ENCODE data around the gene P3H4. TPM values are rescaled to one million over a fixed set of nuclear protein-coding genes. Genes with fewer than 3 reads are reported as not detected.
"Not testable (repeated sequence)": the region's sequence is repeated elsewhere in the genome, so short reads cannot be mapped to it uniquely, and the experiment has no call there.

The P3H4 gene
- total RNA-seq, 2 experiments from 2014 or later = 1.2 to 2.4 TPM

DNA sequence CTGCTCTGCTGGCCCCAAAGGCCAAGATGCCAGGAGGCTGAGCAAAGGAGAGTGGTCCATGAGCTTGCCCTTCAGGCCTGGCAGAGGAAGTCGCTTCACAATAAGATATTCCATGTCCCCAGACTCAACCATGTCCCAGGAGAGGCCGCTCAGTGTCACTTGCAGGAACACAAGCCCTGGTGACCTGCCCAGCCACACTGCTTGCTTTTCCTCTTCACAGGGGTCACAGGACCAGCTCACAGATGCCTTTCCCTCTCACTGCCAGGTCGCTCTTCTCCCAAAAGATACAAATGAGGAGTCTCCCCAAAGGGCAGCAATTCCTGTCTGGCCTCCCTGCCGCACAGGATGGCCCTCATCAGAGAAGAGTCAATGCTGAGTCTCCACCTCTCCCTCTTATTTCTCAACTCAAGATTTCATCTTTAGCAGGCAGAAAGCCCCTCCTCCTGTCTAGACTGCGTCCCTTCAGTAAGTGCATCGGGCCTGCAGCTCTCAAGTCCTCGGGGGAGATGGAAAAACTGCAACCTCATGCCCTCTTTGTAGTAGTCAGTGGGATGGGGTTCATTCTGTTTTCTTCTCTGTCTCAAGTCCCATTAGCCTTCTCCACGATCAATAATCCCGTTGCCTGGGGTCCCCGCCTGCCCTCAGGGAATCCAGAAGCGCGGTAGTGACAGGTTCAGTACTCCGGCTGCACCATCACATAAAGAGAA lies 30.2 kb downstream of the P3H4 start:
- Mint-ChIP-seq H3K27ac (no peak overlapping the region), H3K36me3 (ENCODE audit: low read depth) (no peaks in the 10 kb centered on the region), H3K9me3 (no peaks in the 10 kb centered on the region), H3K4me1 (peaks cover 8% of the 10 kb centered on the region), H3K4me3 (no peak overlapping the region), H3K27me3 (peaks cover 19% of the 10 kb centered on the region)
- CTCF ChIA-PET = interaction anchor here (0.9 to 1.0 kb wide), 2 partner anchors 18 to 20 kb away, joined by 3 to 5 read pairs; no protein-coding TSS in a partner anchor
- POLR2A ChIA-PET = no interaction called here
- DNase-seq = no peak

- H3K4me3 Mint-ChIP-seq = no peak overlapping the region
- no peaks in the 10 kb centered on the region for H3K36me3 Mint-ChIP-seq (ENCODE audit: low read depth)
- DNase-seq = no peak
- POLR2A ChIA-PET = interaction anchor here (0.6 kb wide), 1 partner anchor 151 kb away, joined by 3 read pairs; the partner anchor contains the start of gene ODAD4
- H3K27ac Mint-ChIP-seq = no peak overlapping the region
- peaks cover 15% of the 10 kb centered on the region for H3K27me3 Mint-ChIP-seq
- CTCF ChIA-PET = interaction anchor here (0.8 to 1.1 kb wide), 2 partner anchors 39 to 45 kb away, joined by 3 read pairs; no protein-coding TSS in a partner anchor
- H3K4me1 Mint-ChIP-seq = peaks cover 5% of the 10 kb centered on the region
- no peaks in the 10 kb centered on the region for H3K9me3 Mint-ChIP-seq
These were observed 31.8 kb downstream of the P3H4 start for GRCh38 chr17:41779954-41780353.

GRCh38 chr17:41777574-41778188 lies 34.1 kb downstream of the P3H4 start:
- Mint-ChIP-seq H3K9me3 (no peaks in the 10 kb centered on the region), H3K27ac (no peak overlapping the region), H3K4me3 (no peak overlapping the region), H3K4me1 (no peaks in the 10 kb centered on the region), H3K36me3 (ENCODE audit: low read depth) (no peaks in the 10 kb centered on the region), H3K27me3 (peaks cover 5% of the 10 kb centered on the region)
- POLR2A ChIA-PET = no interaction called here
- CTCF ChIA-PET = interaction anchor here (0.7 kb wide), 1 partner anchor 9 kb away, joined by 3 read pairs; the partner anchor contains the start of gene JUP
- no peak for DNase-seq

GRCh38 chr17:41777157-41777573 lies 34.6 kb downstream of the P3H4 start:
- H3K9me3 Mint-ChIP-seq = no peaks in the 10 kb centered on the region
- ChIA-PET CTCF (no interaction called here), POLR2A (interaction anchor here (0.6 kb wide), 1 partner anchor 87 kb away, joined by 3 read pairs; no protein-coding TSS in a partner anchor)
- peaks cover 4% of the 10 kb centered on the region for H3K27me3 Mint-ChIP-seq
- no peaks in the 10 kb centered on the region for H3K4me1 Mint-ChIP-seq
- H3K36me3 Mint-ChIP-seq (ENCODE audit: low read depth) = no peaks in the 10 kb centered on the region
- H3K4me3 Mint-ChIP-seq = no peak overlapping the region
- DNase-seq = no peak
- H3K27ac Mint-ChIP-seq = no peak overlapping the region

- H3K27me3 Mint-ChIP-seq; H3K4me3 Mint-ChIP-seq; DNase-seq; CTCF ChIA-PET; H3K4me1 Mint-ChIP-seq; H3K27ac Mint-ChIP-seq; H3K9me3 Mint-ChIP-seq; H3K36me3 Mint-ChIP-seq (ENCODE audit: low read depth): not testable (repeated sequence)
- POLR2A ChIA-PET = interaction anchor here (0.6 kb wide), 1 partner anchor 87 kb away, joined by 3 read pairs; no protein-coding TSS in a partner anchor
These were observed 35.4 kb downstream of the P3H4 start for GRCh38 chr17:41776262-41776900.

GRCh38 chr17:41775394-41776226 lies 36.1 kb downstream of the P3H4 start:
- peak overlapping the region; percentile 69 for H3K27ac Mint-ChIP-seq
- no peaks in the 10 kb centered on the region for H3K36me3 Mint-ChIP-seq (ENCODE audit: low read depth)
- no peak for DNase-seq
- H3K27me3 Mint-ChIP-seq = no peaks in the 10 kb centered on the region
- no peaks in the 10 kb centered on the region for H3K9me3 Mint-ChIP-seq
- ChIA-PET POLR2A (no interaction called here), CTCF (no interaction called here)
- H3K4me3 Mint-ChIP-seq = no peak overlapping the region
- H3K4me1 Mint-ChIP-seq = no peaks in the 10 kb centered on the region

DNA sequence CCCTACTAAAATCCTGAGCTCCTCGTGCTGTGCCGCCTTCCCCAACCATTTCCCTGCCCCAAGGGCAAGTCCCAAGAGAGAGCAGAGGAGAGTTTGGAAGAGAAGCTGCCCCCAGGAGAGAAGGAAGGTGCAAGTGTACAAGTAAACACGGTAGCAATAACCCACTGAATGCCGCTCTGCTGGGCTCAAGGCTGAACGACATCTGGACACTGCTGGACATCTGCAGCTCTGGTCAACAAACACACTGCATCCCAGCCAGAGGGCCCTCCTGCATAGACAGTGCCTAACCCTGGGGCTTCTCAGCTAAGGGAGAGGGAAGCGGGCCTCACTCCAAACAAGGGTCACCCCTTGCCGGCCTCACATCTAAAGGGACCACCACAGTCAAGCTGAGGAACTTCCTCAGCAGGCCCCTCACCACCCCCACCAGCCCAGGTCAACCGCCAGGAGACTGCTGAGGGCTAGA lies 38.0 kb downstream of the P3H4 start:
- CTCF ChIA-PET = interaction anchor here (0.6 to 1.1 kb wide), 3 partner anchors 12 to 379 kb away, joined by 3 to 6 read pairs (median 4); partner anchors contain the start of gene JUP
- no peaks in the 10 kb centered on the region for H3K27me3 Mint-ChIP-seq

DNA sequence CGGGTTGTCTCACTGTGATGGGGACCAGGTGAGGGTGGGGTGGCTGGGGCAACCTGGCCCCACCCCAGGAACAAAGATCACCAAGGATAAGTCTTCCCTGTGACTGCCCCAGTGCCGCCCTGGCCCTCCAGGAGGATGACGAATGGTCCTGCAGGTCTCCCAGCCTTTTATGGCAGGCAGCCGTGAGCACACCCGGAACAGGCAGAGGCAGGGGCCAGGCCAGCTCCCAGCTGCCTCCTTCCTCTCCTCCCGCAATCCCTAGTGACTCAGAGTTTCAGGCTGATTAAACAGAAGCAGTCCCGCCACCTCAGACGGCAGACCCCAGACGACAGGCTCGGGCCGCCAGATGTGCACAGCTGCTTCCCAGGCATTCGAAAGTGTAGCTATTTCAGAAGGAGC lies 38.6 kb downstream of the P3H4 start:
- CTCF ChIA-PET = interaction anchor here (0.6 to 1.1 kb wide), 2 partner anchors 13 to 379 kb away, joined by 4 to 6 read pairs; partner anchors contain the start of gene JUP
- DNase-seq = no peak
- H3K9me3 Mint-ChIP-seq = no peaks in the 10 kb centered on the region
- no peaks in the 10 kb centered on the region for H3K27me3 Mint-ChIP-seq
- no peak overlapping the region for H3K27ac Mint-ChIP-seq
- no peaks in the 10 kb centered on the region for H3K36me3 Mint-ChIP-seq (ENCODE audit: low read depth)
- POLR2A ChIA-PET = no interaction called here
- H3K4me3 Mint-ChIP-seq = no peak overlapping the region
- no peaks in the 10 kb centered on the region for H3K4me1 Mint-ChIP-seq

More for the DNA sequence above, 38.0 kb downstream of the P3H4 start:
- DNase-seq = no peak
- Mint-ChIP-seq H3K4me1 (no peaks in the 10 kb centered on the region), H3K4me3 (no peak overlapping the region), H3K36me3 (ENCODE audit: low read depth) (no peaks in the 10 kb centered on the region), H3K9me3 (no peaks in the 10 kb centered on the region), H3K27ac (no peak overlapping the region)
- POLR2A ChIA-PET = no interaction called here

DNA sequence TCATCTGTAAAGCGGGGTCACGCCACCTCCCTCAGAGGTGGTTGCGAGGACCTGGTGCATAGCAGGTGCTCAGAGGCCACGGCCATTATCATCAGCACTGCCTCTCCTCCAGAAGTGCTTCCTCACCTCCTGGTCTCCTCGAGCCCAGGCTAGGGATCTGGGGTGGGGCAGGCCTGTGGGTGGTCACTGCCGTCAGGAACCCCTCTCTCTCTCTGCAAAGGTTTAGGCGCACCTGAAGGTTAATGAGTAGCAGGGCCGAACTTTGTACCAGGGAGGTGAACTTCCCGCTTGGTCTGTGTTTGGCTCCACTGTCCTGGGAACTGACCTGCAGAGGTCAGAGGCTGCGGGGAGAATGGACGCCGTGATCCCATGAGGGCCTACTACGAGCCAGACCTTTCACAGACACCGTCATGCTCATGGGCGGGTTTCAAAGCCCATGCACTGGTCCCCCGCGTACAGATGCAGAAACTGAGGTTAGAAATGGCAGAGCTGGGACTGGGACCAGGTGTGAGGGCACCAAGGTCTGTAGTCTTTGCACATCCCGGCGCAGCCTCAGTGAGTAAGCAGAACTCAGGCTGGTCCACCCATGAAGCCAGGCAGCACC lies 39.1 kb downstream of the P3H4 start:
- H3K27me3 Mint-ChIP-seq = no peaks in the 10 kb centered on the region
- POLR2A ChIA-PET = no interaction called here
- CTCF ChIA-PET = interaction anchor here (1.1 kb wide), 1 partner anchor 13 kb away, joined by 6 read pairs; the partner anchor contains the start of gene JUP

DNA sequence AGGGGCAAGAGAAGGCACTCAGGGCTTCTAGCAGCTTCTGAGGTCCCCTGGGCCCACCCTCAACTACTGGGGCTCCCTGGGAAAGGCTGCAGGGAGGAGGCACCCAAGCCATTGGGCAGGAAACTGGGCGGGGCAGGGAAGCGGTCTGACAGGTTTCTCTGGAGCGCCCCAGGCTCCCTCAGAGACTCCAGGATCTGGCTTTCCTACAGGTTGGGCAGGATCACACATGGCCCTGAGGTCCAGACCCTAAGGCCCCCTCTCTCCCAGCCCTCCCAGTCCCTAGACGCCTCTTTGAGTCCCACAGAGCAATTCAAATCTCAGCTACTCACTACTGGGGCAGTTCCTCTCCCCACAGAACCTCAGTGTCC lies 39.5 kb downstream of the P3H4 start:
- no peaks in the 10 kb centered on the region for H3K9me3 Mint-ChIP-seq
- H3K4me3 Mint-ChIP-seq = no peak overlapping the region
- POLR2A ChIA-PET = no interaction called here
- no peaks in the 10 kb centered on the region for H3K27me3 Mint-ChIP-seq
- H3K4me1 Mint-ChIP-seq = no peaks in the 10 kb centered on the region
- no peaks in the 10 kb centered on the region for H3K36me3 Mint-ChIP-seq (ENCODE audit: low read depth)
- no peak overlapping the region for H3K27ac Mint-ChIP-seq
- no peak for DNase-seq
- CTCF ChIA-PET = interaction anchor here (1.1 kb wide), 1 partner anchor 28 kb away, joined by 4 read pairs; no protein-coding TSS in a partner anchor

More for the DNA sequence above, 39.1 kb downstream of the P3H4 start:
- Mint-ChIP-seq H3K9me3 (no peaks in the 10 kb centered on the region), H3K27ac (no peak overlapping the region), H3K4me3 (no peak overlapping the region), H3K4me1 (no peaks in the 10 kb centered on the region), H3K36me3 (ENCODE audit: low read depth) (no peaks in the 10 kb centered on the region)
- DNase-seq = no peak

DNA sequence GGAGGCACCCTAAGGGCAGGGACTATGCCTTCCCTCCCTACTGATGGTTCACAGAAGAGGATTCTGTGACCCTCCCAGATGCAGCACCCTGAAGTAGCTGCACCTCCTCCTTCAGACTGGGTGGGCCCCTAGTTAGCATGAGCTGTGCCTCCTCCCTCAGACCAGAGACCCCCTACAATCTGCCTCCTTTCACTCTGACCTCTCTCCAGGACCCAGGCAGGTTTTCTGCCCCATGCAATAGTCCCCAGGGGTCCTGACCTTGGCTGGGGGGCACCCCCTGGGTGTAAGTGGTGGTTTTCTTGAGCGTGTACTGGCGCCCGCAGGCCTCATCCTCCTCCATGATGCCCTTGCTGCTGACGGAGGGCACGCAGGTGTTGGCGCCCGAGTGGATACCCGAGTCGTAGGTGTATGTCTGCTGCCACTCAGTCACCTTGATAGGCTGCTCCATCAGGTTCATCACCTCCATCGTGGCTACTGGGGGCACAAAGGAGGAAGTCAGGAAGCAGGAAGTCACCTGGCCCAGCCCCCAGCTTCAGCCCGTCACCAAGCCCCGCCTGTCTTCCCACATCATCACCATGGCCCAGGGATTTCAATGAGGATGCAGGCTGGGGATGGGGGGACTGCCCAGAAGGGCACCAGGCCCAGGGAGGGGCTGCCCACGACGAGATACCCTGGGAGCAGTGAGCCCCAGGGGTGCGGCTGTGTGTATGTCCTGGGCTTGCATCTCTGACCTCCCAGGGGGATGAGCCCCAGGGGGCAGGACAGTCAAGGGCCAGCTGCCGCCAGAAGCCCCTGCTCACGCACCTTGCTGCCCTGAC lies 40.2 kb downstream of the P3H4 start:
- no peaks in the 10 kb centered on the region for H3K27me3 Mint-ChIP-seq
- H3K27ac Mint-ChIP-seq = no peak overlapping the region
- DNase-seq = no peak
- ChIA-PET POLR2A (no interaction called here), CTCF (interaction anchor here (1.1 kb wide), 1 partner anchor 27 kb away, joined by 4 read pairs; no protein-coding TSS in a partner anchor)
- no peaks in the 10 kb centered on the region for H3K9me3 Mint-ChIP-seq
- no peaks in the 10 kb centered on the region for H3K4me1 Mint-ChIP-seq
- no peak overlapping the region for H3K4me3 Mint-ChIP-seq
- no peaks in the 10 kb centered on the region for H3K36me3 Mint-ChIP-seq (ENCODE audit: low read depth)
